GM21786 (cell line): ENCODE data around the gene MAN2B1.
"Not testable (repeated sequence)": the region's sequence is repeated elsewhere in the genome, so short reads cannot be mapped to it uniquely, and the experiment has no call there.

Experiments used
- ATAC-seq: cut with Tn5 transposase; IDR thresholded peaks from one replicate; pipeline ENCODE4 v1.9.1; 2021; ENCODE audit not compliant: unreplicated experiment

MAN2B1 gene

DNA sequence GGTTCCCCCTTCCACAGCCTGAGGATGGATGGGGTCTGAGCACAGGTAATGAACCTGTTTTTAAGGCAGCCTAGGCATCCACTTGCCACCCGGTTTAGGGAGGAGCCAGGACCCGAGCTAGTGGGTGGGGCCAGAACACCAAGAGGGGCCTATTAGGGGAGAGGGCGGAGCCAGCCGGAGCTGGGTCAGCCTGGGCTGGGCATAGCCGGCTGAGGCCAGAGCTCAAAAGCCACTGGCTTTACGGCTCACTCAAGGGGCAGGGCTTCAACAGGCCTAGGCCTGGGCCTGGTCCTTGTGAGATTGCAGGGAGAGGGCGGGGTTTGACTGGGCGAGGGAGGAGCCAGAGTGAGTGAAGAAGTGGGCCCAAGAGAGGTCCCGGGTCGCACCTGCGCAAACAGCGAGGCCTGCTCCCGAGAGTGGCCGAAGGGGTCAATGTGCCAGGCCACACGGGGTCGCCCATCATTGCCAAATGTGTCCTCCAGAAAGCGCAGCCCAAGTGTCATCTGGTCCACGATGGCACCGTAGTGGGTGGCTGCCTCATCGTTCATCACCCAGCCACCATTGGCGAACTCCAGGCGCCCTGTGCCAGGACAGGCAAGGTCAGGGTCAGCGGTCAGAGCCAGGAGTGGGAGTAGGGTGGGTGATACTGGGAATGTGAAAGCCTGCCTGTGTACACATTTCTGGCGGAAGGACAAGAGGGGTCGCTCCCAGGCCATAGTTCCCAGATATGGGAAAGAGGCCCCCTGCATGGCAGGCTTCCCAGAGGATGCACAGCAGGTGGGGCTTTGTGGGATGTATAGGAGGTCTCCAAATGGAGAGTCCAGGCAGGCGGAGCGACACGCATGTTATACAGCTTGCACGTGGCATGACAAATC is 1.9 kb downstream of the MAN2B1 start:
- no peak for ATAC-seq

DNA sequence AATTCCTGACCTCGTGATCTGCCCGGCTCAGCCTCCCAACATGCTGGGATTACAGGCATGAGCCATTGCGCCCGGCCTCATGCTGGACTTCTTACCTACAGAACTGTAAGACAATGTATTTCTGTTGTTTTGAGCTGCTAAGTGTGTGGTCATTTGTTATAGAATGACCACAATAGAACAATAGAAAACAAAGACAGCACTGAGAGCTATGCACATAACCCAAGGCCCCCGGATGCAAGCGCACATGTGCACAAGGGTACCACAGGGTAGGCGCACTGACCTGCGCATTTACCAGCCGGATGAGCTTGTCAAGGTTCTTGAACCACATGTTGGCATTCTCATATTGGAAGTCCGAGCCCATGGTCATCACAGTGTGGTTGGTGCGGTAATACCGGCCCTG is 5.6 kb downstream of the MAN2B1 start:
- ATAC-seq: no peak

DNA sequence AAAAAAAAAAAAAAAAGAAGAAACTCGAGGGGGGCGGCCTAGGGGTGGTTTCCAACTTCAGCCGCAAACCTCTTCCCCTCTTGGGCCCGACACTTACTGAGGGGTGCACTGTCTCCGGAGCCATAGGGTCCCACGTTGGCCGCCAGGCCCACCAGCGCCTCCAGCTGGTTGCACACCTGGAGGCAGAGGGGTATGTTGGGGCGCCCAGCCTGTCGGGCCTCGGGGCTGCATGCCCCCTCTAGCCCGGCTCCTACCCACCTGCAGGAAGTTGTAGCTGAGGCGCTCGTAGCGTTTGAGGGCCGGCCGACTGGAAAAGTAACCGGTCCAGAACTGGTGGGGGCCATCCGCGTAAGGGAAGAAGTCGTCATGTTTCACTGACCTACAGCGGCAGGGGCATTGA is 8.6 kb downstream of the MAN2B1 start:
- no peak for ATAC-seq

DNA sequence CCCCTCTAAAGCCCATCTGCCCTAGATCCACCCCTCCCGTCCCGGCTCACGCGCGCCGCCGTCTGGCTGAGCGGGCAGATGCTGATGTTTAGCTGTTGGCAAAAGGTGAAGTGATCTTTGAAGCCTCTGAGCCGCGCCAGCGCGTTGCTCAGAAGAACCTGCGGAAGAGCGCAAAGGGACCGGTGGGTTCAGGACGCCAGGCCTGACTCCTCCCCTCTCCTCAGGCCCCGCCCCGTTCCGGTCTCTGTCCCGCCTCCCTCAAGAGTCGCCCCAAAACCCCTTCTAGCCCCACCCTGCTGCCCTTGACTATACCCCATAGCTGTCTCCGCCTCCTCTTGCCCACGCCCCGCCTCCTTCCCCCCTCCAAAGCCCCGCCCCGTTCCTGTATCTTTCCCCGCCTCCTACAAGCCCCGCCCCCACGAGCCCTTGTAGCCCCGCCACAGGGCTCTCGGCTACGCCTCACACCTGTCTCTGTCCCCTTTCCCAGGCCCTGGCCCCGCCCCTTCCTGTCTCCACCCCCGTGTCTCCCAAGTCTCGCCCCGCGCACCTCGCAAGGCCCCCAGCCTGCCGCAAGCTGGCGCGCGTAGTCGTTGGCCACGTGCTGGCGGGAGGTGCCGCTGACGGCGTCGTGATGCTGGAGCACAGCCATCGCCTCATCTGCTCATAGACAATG is 9.5 kb downstream of the MAN2B1 start:
- no peak for ATAC-seq

DNA sequence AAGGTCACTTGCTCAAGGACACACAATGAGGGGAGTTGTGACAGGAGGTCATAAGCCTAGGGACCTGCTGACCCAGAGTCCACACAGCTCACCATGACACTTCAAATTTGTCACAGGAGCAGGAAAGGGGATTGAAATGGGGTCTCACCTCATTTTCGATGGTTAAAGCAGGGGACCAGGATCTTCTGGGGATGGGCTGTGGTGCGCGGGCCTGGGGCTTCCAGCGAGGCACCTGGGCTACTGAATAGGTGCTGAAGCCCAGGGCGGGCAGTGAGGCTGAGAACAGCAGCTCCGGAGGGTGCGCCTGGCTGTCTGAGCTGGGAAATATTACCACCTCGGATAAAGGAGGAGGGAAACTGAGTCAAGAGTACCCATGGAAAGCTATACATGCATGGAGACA is 11.0 kb downstream of the MAN2B1 start:
- no peak for ATAC-seq

DNA sequence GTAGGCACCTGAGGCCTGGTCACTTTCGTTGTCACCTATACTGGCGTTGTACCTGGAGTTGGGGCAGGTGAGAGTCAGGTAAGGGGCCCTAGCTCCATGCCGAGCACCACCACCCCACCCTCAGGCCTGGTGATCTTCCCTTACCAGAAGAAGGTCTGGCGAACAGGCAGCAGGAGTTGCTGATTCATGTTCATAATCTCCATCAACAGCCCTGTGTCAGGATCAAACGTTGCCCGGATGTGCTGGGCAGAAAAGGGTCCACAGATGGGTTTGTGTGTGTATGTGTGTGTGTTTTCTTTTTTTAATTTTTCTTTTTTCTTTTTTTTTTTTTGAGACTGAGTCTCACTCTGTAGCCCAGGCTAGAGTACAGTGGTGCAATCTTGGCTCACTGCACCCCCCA is 14.3 kb downstream of the MAN2B1 start:
- ATAC-seq: no peak

DNA sequence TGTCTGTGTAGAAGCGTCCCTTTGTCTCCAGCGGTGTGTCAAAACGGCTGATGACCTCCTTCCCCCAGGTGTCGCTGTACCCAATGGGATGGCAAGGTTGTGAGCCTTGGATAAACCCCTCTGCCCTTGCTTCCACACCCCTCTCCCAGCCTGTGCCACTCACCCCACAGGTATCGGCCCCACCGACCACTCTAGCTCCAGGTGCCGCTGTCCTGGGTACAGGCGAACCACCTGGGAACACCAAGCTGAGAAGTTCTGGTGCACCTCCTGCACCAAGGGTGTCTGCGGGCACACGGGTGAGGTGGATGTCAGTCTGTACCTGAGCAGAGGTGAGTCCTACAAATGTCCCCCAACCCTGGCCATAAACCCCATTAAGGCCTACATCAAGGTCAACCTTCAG is 16.6 kb downstream of the MAN2B1 start:
- no peak for ATAC-seq

DNA sequence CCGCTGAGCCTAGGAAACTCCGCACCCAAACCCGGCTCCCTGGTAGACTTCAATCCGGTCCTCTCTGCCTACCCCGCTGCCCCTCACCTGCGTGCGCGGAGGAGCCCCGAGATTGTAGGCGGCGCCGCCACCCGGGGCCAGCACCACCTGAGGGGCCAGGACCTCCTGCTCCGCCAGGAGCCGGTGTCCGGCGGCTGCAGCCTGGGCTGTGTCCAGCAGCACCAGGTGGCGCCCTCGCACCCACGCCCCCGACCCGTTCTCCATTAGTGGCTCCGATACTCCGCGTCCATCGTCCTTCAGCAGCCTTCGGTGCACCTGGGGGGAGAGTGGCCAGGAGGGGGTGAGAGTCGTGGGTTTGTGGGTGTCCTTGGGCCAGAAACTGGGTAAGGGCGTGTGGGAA is 18.5 kb downstream of the MAN2B1 start:
- no peak for ATAC-seq

DNA sequence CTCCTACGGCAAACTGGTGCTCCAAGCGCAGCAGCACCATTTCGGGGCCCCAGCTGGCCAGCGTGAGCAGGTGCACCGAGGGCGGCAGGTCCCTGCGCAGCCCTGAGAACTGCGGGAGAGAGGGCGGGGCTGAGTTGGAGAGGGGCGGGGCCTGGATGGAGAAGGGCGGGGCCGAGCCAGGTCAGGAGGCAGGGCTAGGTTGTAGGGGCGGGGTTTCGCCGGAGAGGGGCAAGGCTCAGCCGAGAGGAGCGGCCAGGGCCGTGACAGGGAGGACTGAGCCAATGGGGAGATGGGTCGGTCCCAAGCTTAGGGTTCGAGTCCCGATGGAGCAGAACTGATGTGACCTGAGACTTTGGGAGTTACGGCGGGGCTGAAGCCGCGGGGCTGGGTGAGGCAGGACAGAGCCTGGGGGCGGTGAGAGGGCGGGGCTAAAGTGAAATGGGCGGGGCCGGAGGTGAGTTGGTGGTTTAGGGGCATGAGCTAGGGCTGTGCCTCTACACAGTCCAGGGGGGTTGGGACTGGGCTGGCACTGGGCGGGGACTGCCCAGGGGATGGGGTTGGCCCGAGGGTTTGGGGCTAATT is 19.0 kb downstream of the MAN2B1 start:
- no peak for ATAC-seq

DNA sequence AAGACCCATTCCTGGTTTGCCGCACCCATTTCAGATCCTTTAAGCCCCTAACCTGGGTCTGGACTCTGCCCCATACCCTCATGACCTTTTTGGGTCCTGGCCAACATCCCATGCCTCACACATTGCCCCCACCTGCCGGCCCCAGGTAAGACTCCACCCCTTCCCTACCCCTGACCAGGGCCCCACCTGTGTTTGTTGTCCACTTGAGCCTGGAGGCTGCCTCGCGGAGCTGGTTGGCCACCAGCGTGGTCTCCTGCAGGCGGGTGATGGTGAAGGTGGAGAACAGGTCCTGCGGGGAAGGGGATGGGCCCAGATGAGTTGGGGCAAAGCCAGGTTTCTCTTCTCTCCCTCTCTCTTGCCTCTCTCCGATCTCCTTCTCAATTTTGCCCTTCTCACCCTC is 19.5 kb downstream of the MAN2B1 start:
- ATAC-seq: no peak

DNA sequence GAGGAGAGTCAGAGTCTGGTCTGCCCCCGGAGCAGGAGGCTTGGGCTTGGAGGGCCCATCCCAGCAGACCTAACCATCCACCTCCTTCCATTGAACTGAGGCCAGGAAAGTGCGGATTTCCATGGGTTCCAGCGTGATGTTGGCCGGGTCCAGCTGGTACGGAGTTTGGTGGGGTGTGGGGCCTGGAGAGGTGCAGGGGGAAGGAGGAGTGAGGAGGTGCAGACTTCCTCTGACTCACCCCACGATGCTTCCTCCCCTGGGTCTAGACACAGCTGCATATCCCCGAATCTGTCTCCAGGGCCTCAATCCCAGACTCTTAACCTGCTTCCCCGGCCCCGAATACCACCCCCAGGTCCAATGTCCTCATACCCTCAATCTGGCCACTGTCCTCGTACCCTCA is 20.0 kb downstream of the MAN2B1 start:
- ATAC-seq: no peak

DNA sequence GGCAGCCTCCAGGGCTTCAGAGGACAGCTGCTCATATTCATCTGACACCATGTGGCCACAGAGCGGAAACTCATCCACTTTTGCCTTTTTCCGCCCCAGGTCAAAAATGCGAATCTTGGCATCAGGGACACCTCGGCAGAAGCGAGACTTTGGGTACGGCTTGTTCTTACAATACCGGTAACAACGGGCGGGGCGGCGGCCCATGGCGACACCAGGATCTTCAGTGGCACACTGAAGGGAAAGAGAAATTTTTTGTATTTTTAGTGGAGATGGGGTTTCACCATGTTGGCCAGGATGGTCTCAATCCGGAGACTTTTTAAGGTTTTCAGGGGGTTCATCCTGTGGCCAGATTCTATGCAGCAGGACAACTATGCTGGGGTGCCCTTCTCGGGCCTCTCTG is 22.8 kb downstream of the MAN2B1 start:
- not testable (repeated sequence) for ATAC-seq

DNA sequence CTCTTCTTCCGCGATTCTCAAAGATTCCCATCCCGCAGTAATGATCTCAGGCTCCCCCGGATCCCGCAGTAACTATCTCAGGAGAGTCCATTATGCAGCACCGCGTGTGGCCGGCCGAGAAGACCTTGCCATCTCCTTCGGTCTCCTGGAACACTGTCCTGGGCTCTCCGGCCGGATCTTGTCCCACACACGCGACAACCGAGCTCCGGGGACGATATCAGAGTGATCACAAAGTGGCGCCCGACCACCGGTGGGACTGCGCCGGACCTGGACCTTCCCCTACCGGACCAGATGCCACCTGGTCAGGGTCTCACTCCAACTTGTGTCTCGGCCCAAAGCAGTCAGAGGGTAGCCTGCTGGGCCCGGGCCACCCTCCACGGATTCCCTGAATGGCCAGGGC is 24.0 kb downstream of the MAN2B1 start:
- ATAC-seq: no peak

DNA sequence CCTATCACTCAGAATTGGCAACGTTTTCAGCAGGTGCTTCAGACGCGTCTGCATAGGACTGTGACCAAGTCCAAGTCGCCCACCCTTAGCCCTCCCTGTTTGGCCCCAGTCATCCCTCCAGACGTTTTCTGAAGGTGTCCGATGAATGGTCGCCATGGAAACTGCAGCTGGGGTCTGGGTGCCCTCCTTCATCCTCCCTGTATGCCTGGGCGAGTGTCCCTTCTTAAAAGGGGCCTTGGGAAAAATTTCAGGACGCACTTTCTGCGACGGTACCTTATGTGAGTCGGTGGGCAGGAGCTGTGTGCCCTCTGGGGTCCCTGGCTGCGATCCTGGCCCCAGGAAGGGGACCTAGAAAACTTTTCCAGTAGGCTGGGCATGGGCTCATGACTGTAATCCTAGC is 25.1 kb downstream of the MAN2B1 start:
- ATAC-seq: no peak

DNA sequence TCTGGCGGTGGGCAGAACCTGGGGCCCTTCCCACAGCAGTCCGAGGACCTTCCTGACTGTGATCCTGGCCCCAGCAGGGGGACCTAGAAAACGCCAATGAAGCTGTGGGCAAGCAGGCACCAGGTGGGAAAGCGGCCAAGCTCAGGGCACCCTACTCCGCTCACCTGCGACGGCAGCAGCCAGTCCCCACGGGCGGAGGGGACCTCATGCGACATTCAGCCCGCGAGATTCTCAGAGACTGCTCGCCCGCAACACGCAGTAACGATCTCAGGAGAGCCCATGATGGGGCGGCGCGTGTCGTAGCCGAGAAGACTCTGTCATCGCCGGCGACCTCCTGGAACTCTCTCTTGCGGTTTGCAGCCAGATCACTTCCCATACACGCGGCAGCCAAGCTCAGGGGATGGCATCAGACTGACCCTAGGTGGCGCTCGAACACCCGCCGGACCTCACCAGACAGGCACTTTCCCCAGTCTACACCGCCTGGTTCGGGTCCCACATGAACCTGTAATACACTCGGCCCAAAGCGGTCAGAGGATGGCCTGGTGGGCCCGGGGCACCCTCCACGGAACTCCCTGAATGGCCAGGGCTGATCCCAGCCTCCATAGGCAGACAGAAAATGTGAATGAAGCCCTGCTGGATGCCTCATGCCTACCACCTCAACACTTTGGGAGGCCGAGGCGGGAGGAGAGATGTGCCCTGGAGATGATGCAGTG is 26.5 kb downstream of the MAN2B1 start:
- ATAC-seq: no peak

DNA sequence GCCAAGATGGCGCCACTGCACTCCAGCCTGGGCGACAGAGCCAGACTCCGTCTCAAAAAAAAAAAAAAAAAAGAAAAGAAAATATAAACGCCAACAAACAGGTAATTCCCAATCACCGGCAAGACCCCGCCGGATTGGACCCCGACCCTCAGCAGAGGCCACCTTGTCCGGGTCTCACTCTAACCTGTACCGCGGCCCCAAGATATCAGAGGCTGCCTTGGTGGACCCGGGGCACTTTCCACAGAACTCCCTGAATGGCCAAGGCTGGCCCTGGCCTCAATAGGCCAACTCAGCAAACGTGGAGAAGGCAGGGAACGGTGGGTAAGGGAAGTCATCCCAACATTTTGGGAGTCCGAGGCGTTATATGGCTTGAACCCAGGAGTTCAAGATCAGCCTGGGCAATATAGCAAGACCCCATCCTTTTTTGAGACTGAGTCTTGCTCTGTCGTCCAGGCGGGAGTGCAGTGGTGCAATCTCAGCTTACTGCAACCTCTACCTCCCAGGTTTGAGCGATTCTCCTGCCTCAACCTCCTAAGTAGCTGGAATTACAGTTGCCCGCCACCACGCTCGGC is 27.8 kb downstream of the MAN2B1 start:
- no peak for ATAC-seq

DNA sequence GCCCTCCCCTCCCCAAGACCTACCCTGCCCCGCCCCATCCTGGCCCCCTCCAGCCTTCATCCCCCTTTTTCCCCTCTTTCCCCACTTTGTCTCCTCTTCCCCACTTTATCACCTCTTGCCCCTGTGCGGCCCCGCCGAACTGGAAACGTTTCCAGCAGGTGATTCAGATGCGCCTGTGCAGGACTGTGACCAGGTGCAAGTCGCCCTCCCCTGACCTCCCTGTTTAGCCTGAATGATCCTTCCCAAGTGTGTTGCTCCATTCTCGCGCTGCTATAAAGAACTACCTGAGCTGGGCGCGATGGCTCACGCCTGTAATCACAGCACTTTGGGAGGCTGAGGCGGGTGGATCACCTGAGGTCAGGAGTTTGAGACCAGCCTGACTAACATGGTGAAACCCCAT is 29.9 kb downstream of the MAN2B1 start:
- ATAC-seq: no peak

DNA sequence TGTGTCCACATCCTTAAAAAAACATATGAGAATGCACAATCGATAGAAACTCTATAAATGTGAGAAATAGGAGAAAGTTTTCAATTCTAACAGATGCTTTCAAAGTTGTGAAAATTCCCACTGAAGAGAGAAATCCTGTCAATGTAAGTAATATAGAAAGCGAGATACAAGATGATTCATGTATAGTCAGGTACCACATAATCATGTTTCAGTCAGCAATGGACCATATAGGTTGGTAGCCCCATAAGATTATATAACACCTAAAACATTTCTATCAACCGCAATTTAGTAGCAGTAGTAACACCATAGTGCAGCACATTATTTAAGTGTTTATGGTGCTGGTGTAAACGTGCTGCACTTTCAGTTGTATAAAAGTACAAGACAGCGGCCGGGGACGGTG is 37.3 kb downstream of the MAN2B1 start:
- ATAC-seq: no peak

DNA sequence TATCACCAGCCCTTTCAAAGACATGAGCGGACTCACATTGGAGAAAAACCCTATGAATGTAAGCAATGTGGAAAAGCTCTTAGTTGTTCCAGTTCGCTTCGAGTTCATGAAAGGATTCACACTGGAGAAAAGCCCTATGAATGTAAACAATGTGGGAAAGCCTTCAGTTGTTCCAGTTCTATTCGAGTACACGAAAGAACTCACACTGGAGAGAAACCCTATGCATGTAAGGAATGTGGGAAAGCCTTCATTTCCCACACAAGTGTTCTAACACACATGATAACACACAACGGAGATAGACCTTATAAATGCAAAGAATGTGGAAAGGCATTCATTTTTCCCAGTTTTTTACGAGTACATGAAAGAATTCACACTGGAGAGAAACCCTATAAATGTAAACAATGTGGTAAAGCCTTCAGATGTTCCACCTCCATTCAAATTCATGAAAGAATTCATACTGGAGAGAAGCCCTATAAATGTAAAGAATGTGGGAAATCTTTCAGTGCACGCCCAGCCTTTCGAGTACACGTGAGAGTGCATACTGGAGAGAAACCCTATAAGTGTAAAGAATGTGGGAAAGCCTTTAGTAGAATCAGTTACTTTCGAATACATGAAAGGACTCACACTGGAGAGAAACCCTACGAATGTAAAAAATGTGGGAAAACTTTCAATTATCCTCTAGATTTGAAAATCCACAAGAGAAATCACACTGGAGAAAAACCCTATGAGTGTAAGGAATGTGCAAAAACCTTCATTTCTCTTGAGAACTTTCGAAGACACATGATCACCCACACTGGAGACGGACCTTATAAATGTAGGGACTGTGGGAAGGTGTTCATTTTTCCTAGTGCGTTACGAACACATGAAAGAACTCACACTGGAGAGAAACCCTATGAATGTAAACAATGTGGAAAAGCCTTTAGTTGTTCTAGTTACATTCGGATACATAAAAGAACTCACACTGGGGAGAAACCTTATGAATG is 38.2 kb downstream of the MAN2B1 start:
- no peak for ATAC-seq

DNA sequence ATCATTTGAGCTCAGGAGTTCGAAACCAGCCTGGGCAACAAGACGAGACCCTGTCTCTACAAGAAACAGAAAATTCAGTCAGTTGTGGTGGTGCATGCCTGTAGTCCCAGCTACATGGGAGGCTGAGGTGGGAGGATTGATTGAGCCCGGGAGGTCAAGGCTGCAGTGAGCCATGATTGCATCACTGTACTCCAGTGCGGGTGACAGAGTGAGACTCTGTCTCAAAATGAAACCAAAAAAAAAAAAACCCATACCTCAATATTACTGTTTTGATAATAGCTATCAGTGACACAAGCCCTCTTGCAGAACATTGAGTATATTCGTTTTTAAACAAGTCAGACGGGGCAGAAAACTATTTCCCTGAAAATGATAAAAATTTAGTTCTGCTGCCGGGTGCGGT is 39.6 kb downstream of the MAN2B1 start:
- no peak for ATAC-seq
